ENCODE results near the gene ATXN7L1. TPM values are rescaled to one million over a fixed set of nuclear protein-coding genes. Genes with fewer than 3 reads are reported as not detected.

The ATXN7L1 gene
- total and polyA plus RNA-seq, 7 donors: 5.4 to 20.5 (median 12.8) TPM

DNA sequence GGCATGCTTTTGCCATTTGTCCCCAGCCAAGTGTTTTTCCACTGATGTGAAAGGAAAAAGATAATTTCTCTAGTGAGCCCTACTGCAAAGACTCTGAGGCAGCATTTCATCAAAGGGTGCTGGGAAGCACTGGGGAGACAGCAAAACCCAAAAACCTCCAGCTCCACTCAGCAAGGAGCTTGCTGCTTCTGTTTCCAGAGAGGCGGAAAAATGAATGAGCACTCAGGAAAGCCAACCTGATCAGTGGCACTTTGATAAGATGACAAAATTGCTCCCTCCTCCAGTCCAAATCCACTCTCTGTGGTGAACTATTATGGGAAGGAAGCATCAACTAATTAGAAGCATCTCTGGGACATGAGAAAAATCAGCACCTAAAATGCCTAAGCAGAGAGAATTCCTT, 68.2 kb downstream of the ATXN7L1 start:
- Histone ChIP-seq H3K27ac (no peak overlapping the region), H3K27me3 (no peaks in the 10 kb centered on the region), H3K4me3 (no peak overlapping the region), H3K36me3 (no peaks in the 10 kb centered on the region), H3K4me1 (peaks cover 0 to 69% (median 62%) of the 10 kb centered on the region in 4 donors), H3K9me3 (no peaks in the 10 kb centered on the region)
- DNase-seq: no peak
- TF ChIP-seq POLR2AphosphoS5 (IDR thresholded peaks at IDR 0.05): no peak
- TF ChIP-seq POLR2A (IDR thresholded peaks at IDR 0.05): no peak
- TF ChIP-seq, protein P1, sequence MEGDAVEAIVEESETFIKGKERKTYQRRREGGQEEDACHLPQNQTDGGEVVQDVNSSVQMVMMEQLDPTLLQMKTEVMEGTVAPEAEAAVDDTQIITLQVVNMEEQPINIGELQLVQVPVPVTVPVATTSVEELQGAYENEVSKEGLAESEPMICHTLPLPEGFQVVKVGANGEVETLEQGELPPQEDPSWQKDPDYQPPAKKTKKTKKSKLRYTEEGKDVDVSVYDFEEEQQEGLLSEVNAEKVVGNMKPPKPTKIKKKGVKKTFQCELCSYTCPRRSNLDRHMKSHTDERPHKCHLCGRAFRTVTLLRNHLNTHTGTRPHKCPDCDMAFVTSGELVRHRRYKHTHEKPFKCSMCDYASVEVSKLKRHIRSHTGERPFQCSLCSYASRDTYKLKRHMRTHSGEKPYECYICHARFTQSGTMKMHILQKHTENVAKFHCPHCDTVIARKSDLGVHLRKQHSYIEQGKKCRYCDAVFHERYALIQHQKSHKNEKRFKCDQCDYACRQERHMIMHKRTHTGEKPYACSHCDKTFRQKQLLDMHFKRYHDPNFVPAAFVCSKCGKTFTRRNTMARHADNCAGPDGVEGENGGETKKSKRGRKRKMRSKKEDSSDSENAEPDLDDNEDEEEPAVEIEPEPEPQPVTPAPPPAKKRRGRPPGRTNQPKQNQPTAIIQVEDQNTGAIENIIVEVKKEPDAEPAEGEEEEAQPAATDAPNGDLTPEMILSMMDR (IDR thresholded peaks at IDR 0.05): no peak
- no peak for TF ChIP-seq EP300 (IDR thresholded peaks at IDR 0.05)
- intact Hi-C loops (cut with DNase I): no loop called here
- 96 to 100% methylated on average over 1 of the region's 1 CpG for WGBS, 2 donors

DNA sequence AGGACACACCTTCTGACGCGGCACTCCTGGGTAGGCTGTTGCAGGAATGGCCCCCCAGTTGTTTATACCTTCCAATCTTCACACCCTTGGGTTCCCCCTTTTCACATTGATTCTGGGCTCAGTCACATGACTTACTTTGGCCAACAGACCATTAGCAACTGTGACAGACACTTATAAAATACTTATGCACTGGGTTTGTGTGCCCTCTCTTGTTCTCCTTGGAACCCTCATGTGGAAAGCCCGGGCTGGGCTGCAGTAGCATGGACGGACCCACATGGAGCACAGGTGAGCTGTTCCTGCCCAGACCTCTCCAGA, 69.0 kb downstream of the ATXN7L1 start:
- no peak overlapping the region for H3K27ac ChIP-seq
- H3K9me3 ChIP-seq: no peaks in the 10 kb centered on the region
- no peaks in the 10 kb centered on the region for H3K27me3 ChIP-seq
- DNase-seq: no peak
- H3K4me3 ChIP-seq: no peak overlapping the region
- no peaks in the 10 kb centered on the region for H3K36me3 ChIP-seq
- intact Hi-C loops (cut with DNase I): no loop called here
- WGBS, 2 donors: 89 to 95% methylated on average over 4 of the region's 4 CpGs
- TF ChIP-seq, protein P1 (IDR thresholded peaks at IDR 0.05): no peak
- no peak for TF ChIP-seq POLR2A (IDR thresholded peaks at IDR 0.05)
- TF ChIP-seq EP300 (IDR thresholded peaks at IDR 0.05): no peak
- TF ChIP-seq POLR2AphosphoS5 (IDR thresholded peaks at IDR 0.05): no peak
- peaks cover 0 to 70% (median 64%) of the 10 kb centered on the region in 4 donors for H3K4me1 ChIP-seq

DNA sequence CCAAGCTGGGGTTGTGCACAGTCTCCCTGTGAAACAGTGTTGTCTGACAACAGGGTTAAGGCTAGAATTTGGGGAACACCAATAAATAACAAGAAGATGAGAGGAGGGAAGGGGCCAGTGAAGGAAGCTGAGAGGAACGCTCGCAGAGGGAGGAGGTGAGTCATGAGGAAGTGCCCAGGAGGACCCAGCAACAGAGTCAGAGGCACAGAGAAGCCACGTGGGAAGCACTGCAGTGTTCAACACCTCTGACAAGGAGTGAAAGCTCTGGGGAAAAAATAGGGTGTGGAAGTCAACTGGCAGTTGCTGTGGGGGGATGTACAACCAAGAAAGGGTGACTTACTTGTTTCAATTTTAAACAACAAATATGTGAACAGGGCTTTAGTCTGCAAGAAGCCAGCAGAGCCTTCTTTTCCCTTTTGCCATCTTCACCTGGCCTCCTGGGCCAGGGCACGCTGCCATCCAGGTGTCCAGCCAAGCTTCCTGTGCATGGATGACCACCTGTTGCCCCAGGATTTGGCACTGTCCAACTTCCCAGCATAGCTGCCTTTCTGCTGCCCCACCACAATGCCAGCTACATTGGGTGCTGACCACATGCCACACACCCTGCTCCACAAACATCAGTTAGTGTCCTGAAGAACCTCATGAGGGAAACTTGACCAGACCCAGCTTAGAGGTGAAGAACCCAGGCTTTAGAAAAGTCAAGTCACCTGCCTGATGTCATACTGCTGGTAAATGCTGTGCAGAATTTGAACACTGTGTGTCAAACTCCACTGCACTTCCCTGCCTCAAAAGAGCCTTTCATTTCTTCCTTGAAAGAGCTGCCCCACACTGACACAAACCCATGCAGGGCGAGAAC, 69.6 kb downstream of the ATXN7L1 start:
- 48 to 58% methylated on average over 5 of the region's 5 CpGs for WGBS, 2 donors
- Histone ChIP-seq H3K4me1 (peaks cover 0 to 72% (median 63%) of the 10 kb centered on the region in 4 donors), H3K27ac (no peak overlapping the region), H3K27me3 (no peaks in the 10 kb centered on the region), H3K9me3 (no peaks in the 10 kb centered on the region), H3K36me3 (no peaks in the 10 kb centered on the region), H3K4me3 (no peak overlapping the region)
- no peak for DNase-seq
- intact Hi-C loops (cut with DNase I): no loop called here
- TF ChIP-seq, protein P1 (IDR thresholded peaks at IDR 0.05): no peak
- TF ChIP-seq POLR2A (IDR thresholded peaks at IDR 0.05): no peak
- no peak for TF ChIP-seq POLR2AphosphoS5 (IDR thresholded peaks at IDR 0.05)
- TF ChIP-seq EP300 (IDR thresholded peaks at IDR 0.05): no peak

DNA sequence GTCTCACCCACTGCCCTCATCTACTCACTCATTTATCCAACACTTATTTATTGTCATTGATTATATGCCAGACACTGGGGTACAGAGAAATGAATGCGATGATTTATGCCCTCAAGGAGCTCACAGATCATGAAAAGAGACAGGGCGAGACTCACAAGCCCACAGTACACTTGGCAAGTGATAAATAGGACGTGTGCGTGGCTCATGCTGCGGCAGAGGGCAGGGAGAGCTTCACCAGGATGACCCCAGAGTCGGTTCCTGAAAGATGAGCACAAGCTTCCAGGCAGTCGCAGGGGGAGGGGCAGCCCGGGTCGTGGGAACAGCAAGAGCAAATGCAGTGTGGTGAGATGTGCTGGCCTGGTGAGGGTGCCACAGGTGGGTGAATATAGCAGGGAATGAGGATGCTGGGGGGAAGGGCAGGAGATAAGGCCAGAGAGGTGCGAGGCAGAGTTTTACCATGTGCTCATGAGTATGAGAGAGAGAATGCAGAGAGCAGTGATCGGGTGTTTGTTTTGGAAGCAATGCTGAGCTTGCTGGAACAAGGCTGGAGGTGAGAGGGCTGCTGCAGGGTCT, 70.9 kb downstream of the ATXN7L1 start:
- TF ChIP-seq EP300 (IDR thresholded peaks at IDR 0.05) (no peak), POLR2AphosphoS5 (IDR thresholded peaks at IDR 0.05) (no peak)
- TF ChIP-seq, protein P1 (IDR thresholded peaks at IDR 0.05): no peak
- Histone ChIP-seq H3K9me3 (no peaks in the 10 kb centered on the region), H3K27me3 (no peaks in the 10 kb centered on the region), H3K36me3 (no peaks in the 10 kb centered on the region), H3K4me3 (no peak overlapping the region), H3K4me1 (peaks cover 0 to 65% (median 55%) of the 10 kb centered on the region in 4 donors), H3K27ac (peak overlapping the region in 3 of 4 donors; percentile 48 to 66 (median 59))
- no peak for DNase-seq
- 87 to 92% methylated on average over 11 of the region's 11 CpGs for WGBS, 2 donors
- intact Hi-C loops (cut with DNase I): no loop called here
